CD4-positive, alpha-beta T cell (primary cell): ENCODE results near the gene E2F8. TPM values are rescaled to one million over a fixed set of nuclear protein-coding genes. Genes with fewer than 3 reads are reported as not detected.
A peak's percentile ranks its signal among the peaks of the same experiment; 100 is the strongest.

Experiments
- ATAC-seq: fragments of 200-7000 bp; cut with Tn5 transposase; one replicate; pipeline ENCODE4 v1.10.0; 2022; ENCODE audit warnings: mild to moderate bottlenecking; ENCODE audit not compliant: poor library complexity
- CTCF ChIA-PET: fragments of 350-600 bp; sonication (Branson Sonifier 250); formaldehyde crosslinking; loops from one replicate; lab custom pipeline; 2021; ENCODE audit warnings: antibody characterized with exemption, inconsistent platforms; lab: Charles Lee
- POLR2A ChIA-PET: fragments of 350-600 bp; sonication (Branson Sonifier 250); formaldehyde crosslinking; loops from one replicate; lab custom pipeline; 2021; ENCODE audit warnings: antibody characterized with exemption, inconsistent platforms; lab: Charles Lee
- DNase-seq, 14 experiments: peaks; one replicate each; pipeline ENCODE4 v3.0.0-alpha.2; 2013 to 2020; ENCODE audit warnings: mixed read lengths in 2 of 14
- H3K27ac ChIP-seq, 2 donors: one replicate each; pipeline versions ENCODE4 v1.5.1 to v1.7.0; 2013; ENCODE audit warnings: low read length in 2 of 2, low read depth in 1 of 2, mild to moderate bottlenecking in 1 of 2
- H3K27me3 ChIP-seq, 2 experiments: 1 replicate in 1 of 2; 2 replicates in 1 of 2; pipeline versions ENCODE4 v1.6.1 to v1.7.0; 2013; ENCODE audit warnings: low read length in 2 of 2, control low read depth in 1 of 2, mild to moderate bottlenecking in 1 of 2, moderate library complexity in 1 of 2; ENCODE audit not compliant: insufficient read depth in 2 of 2, control insufficient read depth in 1 of 2
- H3K36me3 ChIP-seq: one replicate; pipeline ENCODE4 v1.6.1; 2013; ENCODE audit warnings: low read length, control low read depth; ENCODE audit not compliant: insufficient read depth
- H3K4me1 ChIP-seq: one replicate; pipeline ENCODE4 v1.6.1; 2013; ENCODE audit warnings: low read length, control low read depth; ENCODE audit not compliant: insufficient read depth
- H3K4me3 ChIP-seq: one replicate; pipeline ENCODE4 v1.5.1; 2013; ENCODE audit warnings: mild to moderate bottlenecking, low read length, moderate library complexity
- H3K9me3 ChIP-seq, 2 experiments: 1 replicate in 1 of 2; 2 replicates in 1 of 2; pipeline versions ENCODE4 v1.6.1 to v1.7.0; 2013; ENCODE audit warnings: low read length in 2 of 2, mild to moderate bottlenecking in 2 of 2, control low read depth in 1 of 2, moderate library complexity in 1 of 2; ENCODE audit not compliant: control insufficient read depth in 1 of 2, insufficient read depth in 1 of 2
- H3K27ac Mint-ChIP-seq: one replicate; pipeline ENCODE4 v1.8.0; 2020; ENCODE audit warnings: mixed read lengths
- H3K27me3 Mint-ChIP-seq: one replicate; pipeline ENCODE4 v1.8.0; 2021; ENCODE audit warnings: mixed read lengths
- H3K36me3 Mint-ChIP-seq: one replicate; pipeline ENCODE4 v1.8.0; 2021; ENCODE audit warnings: low read depth, mixed read lengths
- H3K4me1 Mint-ChIP-seq: one replicate; pipeline ENCODE4 v1.8.0; 2021; ENCODE audit warnings: low read depth, mixed read lengths
- H3K4me3 Mint-ChIP-seq: one replicate; pipeline ENCODE4 v1.8.0; 2020; ENCODE audit warnings: mild to moderate bottlenecking, mixed read lengths
- H3K9me3 Mint-ChIP-seq: one replicate; pipeline ENCODE4 v1.8.0; 2020; ENCODE audit warnings: mixed read lengths
- CTCF ChIP-seq: fragments of 200-600 bp; IDR thresholded peaks from one replicate; pipeline ENCODE4 v1.8.0; 2022; ENCODE audit warnings: antibody characterized with exemption, mild to moderate bottlenecking
- intact Hi-C, 2 experiments: fragments of 100-400 bp; cut with DNase I in 1 of 2; cut with micrococcal nuclease in 1 of 2; formaldehyde crosslinking; loops; one replicate each; pipeline versions ENCODE4 v1.15.1 to v1.9.0; 2023 to 2025; cut with DNase I, micrococcal nuclease
- total RNA-seq, 174 experiments: library from RNA in 2 of 174; stranded (reverse) in 2 of 174; gene quantifications; one replicate each; pipeline ENCODE4 v1.2.3 and lab custom pipeline; 2021 to 2026

Gene E2F8
- total RNA-seq, 2 experiments from 2014 or later = not detected

DNA sequence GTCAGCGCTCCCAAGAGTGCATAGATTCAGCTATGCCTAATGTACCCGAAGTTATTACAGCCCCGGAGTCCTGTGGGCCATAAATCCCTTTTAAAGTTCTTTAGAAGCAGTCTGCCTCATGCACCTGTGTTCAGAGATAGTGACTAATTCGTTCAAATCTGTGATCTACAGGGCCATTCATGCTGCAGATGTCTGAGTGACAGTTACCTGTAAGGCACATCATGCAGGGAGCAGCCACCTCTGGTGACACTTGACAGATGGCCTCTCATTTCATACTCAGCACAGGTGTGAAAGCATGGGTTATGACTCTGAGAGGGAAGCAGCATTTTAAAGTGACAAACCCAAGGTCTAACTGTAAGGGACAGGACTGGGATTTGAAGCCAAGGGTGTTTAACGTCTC is 2.4 kb upstream of the E2F8 start:
- CTCF ChIA-PET = no interaction called here
- Mint-ChIP-seq H3K27me3 (peaks cover 74% of the 10 kb centered on the region), H3K4me1 (peaks cover 23% of the 10 kb centered on the region), H3K27ac (no peak overlapping the region), H3K9me3 (no peaks in the 10 kb centered on the region), H3K4me3 (peak overlapping the region; percentile 94), H3K36me3 (peaks cover 6% of the 10 kb centered on the region)
- no peak for TF ChIP-seq CTCF
- Histone ChIP-seq H3K4me1 (peaks cover 24% of the 10 kb centered on the region), H3K27ac (no peak overlapping the region), H3K36me3 (no peaks in the 10 kb centered on the region), H3K27me3 (peaks cover 40 to 55% of the 10 kb centered on the region in 2 experiments), H3K4me3 (no peak overlapping the region), H3K9me3 (peaks cover 0 to 11% of the 10 kb centered on the region in 2 experiments)
- intact Hi-C loops = loop anchor here in 1 of 2 experiments (5.0 kb wide), 1 partner anchor 469 kb away; the partner anchor contains the start of gene NAV2
- ATAC-seq (no peak), DNase-seq (no peak)
- POLR2A ChIA-PET = no interaction called here

- ATAC-seq (no peak), DNase-seq (peak in 2 of 14 experiments; percentile 12 to 20)
- Histone ChIP-seq H3K27ac (no peak overlapping the region), H3K27me3 (peaks cover 40 to 55% of the 10 kb centered on the region in 2 experiments), H3K4me3 (peak overlapping the region; percentile 34), H3K4me1 (peaks cover 24% of the 10 kb centered on the region), H3K9me3 (peaks cover 0 to 11% of the 10 kb centered on the region in 2 experiments), H3K36me3 (no peaks in the 10 kb centered on the region)
- intact Hi-C loops = loop anchor here in 1 of 2 experiments (5.0 kb wide), 1 partner anchor 470 kb away; the partner anchor contains the start of gene NAV2
- peak overlapping the region; percentile 94 for H3K4me3 Mint-ChIP-seq
- no peaks in the 10 kb centered on the region for H3K9me3 Mint-ChIP-seq
- peak overlapping the region; percentile 59 for H3K27ac Mint-ChIP-seq
- TF ChIP-seq CTCF = no peak
- peaks cover 68% of the 10 kb centered on the region for H3K27me3 Mint-ChIP-seq
- H3K4me1 Mint-ChIP-seq = peaks cover 23% of the 10 kb centered on the region
- peaks cover 6% of the 10 kb centered on the region for H3K36me3 Mint-ChIP-seq
- CTCF ChIA-PET = no interaction called here
- POLR2A ChIA-PET = no interaction called here
Observed at GRCh38 chr11:19242179-19242932, 1.6 kb upstream of the E2F8 start.

DNA sequence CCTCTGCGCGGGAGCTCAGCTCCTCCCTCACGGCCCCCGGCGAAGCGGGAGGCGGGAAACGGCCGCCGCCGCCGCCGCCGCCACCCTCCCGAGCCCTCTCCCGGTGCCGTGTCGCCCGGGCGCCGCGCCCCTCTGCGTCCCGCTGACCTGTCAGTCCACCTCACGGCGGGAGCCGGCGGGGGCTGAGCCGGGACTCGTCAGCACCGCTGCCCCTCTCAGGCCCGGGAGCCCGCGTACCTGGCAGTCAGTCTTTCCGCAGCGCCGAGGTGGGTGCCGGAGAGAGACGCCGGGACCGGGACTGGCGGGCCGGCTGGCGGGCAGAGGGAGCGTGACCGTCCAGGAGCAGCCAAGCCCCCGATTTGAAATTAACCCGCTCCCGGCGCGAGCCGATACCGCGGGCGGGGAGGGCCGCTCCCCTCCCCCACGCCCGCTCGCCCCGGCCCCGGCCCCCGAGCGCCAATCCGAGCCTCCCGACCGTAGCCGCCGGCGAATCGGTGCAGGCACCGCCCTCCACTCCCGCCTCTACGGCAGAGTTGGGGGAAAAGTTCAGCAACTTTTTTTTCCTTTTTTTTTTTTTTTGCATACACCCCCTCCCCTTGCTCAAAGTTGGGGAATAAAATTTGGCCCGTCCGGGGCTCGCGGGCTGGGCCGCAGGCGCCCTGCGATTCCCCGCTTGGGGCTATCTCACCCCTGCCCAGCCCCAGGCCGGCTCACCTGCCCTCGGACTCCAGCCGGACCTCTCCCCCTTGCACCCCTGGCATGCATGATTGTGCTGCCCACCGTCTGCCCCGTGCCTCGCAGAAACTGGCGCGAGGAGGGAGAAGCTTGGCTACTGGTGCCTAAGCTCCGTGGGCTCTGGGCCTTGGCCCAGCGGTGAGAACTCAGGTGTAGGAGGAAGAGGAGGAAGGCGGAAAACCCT is 774 bp upstream of the E2F8 start:
- ChIA-PET POLR2A (no interaction called here), CTCF (no interaction called here)
- intact Hi-C loops = loop anchor here in 1 of 2 experiments (5.0 kb wide), 1 partner anchor 471 kb away; the partner anchor contains the start of gene NAV2
- DNase-seq (peak in 4 of 14 experiments; percentile 1 to 38 (median 13)), ATAC-seq (peak; percentile 33)
- no peaks in the 10 kb centered on the region for H3K9me3 Mint-ChIP-seq
- H3K27ac ChIP-seq = no peak overlapping the region
- peaks cover 24% of the 10 kb centered on the region for H3K4me1 ChIP-seq
- peaks cover 0 to 11% of the 10 kb centered on the region in 2 experiments for H3K9me3 ChIP-seq
- H3K36me3 ChIP-seq = no peaks in the 10 kb centered on the region
- no peak for TF ChIP-seq CTCF
- H3K36me3 Mint-ChIP-seq = peaks cover 6% of the 10 kb centered on the region
- peak overlapping the region; percentile 94 for H3K4me3 Mint-ChIP-seq
- peak overlapping the region; percentile 59 for H3K27ac Mint-ChIP-seq
- peak overlapping the region; percentile 69 for H3K4me3 ChIP-seq
- H3K4me1 Mint-ChIP-seq = peaks cover 23% of the 10 kb centered on the region
- peaks cover 40 to 48% of the 10 kb centered on the region in 2 experiments for H3K27me3 ChIP-seq
- H3K27me3 Mint-ChIP-seq = peaks cover 60% of the 10 kb centered on the region
